GM18907 (cell line): ENCODE results near the gene AP3M1.

ENCODE experiments used
- ATAC-seq: cut with Tn5 transposase; IDR thresholded peaks from one replicate; pipeline ENCODE4 v1.9.1; 2021; ENCODE audit warnings: mild to moderate bottlenecking, moderate library complexity; ENCODE audit not compliant: unreplicated experiment

The AP3M1 gene

DNA sequence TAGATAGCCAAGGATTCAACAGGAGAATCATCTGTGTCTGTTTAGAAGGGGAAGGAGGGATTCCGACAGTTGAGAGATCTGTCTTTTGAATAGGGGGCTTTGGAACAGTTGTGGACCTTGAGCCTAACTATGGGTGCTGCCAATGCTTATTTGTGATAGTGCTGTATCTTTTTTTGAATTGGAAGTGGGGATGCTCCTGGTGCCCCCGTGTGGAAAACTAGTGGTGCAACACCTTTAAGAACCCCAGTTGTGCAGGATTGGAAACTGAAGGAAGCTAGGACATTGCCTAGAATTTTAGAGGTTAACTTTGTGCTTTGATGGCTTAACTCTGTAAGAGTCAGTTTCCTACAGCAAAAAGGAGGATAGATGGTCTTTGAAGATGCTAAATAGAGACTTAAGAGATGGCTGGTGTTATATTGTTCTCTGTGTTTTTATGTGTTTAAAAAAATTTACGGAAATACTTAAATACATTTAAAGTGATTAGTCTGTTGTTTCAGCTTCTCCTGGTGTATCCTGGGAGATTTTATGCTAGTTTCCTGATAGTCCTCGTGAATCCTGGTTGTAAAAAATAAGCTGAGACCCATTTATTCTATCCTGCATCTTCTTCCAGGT, 69.3 kb downstream of the AP3M1 start:
- ATAC-seq = no peak

DNA sequence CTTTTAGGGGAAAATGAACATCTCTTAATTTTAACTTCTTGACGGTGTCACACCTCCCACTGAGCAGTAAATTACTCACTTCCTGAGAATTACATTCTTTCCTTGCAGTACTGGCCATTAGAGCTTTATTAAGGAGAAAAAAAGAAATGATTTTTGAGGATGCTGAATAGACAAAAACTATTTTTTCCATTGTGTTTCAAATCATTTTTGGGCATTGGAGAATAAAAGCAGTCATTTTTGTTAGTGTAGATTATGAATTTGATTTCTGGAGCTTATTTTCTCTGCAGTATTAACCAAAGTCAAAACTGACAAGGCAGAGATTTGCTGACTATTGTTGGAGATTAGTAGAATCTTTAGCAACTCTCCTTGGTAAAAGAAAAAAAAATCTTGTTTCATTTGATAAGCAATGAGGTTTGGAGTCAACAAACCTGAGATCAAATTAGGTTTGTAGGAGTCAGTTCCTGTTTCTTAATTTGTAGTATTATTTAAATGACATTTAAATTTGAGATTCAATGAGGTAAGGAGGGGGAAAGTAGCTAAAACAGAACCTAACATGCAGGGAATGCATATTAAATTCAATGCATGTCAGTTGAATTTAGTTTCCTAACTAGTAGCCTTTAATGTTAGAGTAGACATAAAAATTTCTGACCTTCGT, 70.6 kb downstream of the AP3M1 start:
- ATAC-seq = no peak

DNA sequence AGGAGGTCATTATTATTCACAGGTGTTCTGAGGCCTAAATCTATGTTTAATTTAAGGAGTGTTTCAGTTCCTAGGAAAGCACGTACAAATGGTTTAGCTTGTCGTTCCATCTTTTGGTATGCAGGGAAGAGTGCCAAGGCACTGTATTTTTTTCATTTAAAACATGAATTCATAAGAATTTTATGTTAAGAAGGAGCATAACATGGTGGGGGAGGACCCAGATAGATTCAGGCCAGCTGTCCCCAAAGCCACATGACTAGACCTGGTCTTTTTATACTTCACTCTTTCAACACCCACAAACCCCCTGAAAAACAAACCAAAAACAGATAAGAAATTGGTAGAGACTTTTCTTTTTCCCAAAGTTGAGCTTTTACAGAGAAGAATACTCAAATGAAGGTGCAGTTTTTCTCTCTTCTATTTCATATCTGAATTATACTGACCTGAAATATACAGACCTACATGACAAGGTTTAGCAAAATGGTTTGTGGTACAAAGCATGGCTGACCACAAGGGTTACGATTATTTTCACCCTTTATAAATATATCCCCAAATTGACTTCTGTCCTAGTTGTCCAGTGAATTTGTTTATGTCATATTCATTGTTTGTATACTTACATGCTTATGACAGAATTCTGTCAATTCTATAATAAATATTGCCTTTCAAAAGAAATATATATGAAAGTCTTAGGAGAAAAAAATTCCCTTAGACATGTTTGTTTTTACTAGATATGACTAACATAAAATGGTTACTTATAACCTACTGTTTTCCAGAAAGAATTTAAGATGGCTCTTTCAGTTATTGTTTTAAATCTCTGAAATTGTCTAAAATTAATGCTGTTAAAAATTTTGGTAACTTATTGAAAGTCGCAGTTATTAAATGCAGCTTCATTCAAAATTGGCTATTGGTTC, 71.3 kb downstream of the AP3M1 start:
- ATAC-seq = no peak

DNA sequence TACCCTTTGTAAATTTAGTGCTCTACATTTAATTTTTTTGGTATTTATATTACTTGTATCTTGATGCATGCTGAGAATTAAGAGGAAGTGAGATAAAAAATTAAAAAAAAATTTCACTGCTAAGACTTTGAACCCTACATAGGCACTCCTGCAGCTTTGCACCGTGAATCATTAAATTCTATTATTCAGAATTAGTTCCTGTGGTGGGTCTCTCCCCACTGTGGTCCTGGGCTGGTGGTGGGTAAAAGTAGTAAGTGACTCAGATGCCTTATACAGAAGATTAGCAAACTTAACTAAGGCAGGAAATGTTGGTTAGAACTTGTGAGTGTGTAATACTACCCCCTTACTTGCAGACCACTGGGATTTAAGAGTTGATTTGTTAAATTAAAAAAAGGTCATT, 72.6 kb downstream of the AP3M1 start:
- ATAC-seq = peak; percentile 75

DNA sequence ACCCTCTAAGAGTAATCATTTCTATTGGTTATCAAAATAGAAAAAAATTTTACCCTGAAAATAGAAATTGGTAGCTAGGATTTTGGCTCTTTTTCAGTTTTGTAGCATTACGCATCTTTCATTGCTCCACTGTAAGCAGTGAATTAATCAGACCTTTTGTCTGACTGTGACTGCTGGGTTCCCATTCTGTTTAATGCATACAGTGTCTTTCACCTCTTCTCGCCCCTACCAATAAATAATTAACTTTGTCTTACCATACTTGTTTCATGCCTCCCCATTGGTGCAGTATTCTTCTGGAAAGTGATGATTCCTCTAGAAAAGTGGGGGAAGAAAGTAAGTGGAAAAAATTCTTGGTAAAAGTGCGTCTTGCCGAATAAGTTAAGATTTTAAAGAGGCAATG, 73.2 kb downstream of the AP3M1 start:
- no peak for ATAC-seq

DNA sequence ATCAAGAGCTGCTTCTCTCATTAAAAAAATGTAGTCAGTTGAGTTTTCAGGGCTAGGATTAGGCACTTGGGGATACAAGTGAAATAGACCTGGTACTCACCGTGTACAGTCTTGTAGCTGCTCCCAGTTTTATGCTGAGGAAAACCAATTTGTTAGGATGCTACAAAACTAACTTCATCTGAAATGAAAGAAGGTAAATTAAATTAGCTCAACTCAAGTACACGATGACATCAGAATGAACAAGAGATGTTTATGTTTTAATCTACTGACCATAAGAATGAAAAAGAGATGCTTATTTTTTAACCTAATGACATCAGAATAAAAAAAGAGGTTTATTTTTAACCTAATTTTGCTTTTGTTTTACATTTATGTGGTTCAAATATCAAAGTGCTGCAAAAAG, 73.7 kb downstream of the AP3M1 start:
- no peak for ATAC-seq

DNA sequence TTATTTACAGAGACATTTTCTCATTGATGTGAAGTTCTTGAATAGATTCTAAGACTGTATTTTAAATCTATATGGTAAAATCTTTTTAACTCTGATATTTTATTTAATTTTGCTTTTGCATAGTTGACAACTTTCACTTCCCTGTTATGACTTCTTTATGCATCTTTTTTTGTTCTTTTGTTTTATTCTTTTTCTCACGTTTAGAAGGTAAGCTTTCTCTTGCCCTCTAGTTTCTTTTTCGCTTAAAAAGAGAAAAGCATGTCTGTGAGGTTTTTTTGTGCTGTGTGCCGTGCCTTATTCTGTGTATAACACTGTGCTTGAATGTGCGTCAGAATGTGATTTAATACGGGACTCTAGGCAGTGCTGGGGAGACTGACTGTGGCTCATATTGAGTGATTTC, 74.7 kb downstream of the AP3M1 start:
- ATAC-seq = no peak

DNA sequence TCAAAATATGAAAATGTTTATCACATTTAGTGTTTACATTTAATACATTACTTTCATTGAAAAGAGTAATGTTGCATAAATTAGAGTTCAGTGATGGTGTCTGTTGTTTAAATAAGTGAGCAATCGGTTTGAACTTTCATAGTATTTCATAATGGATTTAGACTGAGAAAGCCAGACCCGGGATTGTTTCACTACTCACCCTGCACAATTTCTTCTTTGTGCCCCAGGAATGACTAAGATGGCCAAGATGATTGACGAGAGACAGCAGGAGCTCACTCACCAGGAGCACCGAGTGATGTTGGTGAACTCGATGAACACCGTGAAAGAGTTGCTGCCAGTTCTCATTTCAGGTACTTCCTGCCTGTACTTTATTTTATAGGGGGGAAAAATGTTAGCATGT, 78.1 kb downstream of the AP3M1 start:
- ATAC-seq = no peak

DNA sequence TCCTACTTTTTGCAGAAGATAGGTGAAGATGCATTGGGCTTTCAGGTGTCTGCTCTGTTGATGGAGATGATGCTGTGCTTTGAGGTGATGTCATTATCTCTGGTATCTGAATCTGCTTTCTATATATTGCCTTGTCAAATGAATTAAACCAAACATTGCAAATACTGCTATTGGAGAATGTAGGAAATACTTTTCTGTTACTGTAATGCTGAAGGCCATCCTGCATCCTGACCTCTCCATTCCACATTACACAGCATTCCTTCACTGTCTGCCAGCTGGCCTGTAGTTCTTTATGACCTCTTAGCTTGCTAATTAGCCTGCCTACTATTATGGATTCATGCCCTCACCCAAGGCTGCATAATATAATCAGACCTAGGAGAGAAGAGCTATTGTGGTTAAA, 79.5 kb downstream of the AP3M1 start:
- no peak for ATAC-seq
